ENCODE results near the gene TOMT. TPM values are rescaled to one million over a fixed set of nuclear protein-coding genes. Genes with fewer than 3 reads are reported as not detected.

Gene TOMT
- total RNA-seq, 1 donor from 2014 or later: not detected

Other genes starting within 250 kb of the TOMT start
- not detected in 2 replicates for gene DEFB131B, start 227.5 kb upstream of the TOMT start, total RNA-seq
- 6.0 and 6.2 TPM in 2 replicates for gene XNDC1N, start 177.3 kb upstream of the TOMT start, total RNA-seq
- 19.6 and 26.3 TPM in 2 replicates for gene RNF121, start 176.9 kb upstream of the TOMT start, total RNA-seq
- 1.5 and 1.8 TPM in 2 replicates for gene IL18BP, start 107.0 kb upstream of the TOMT start, total RNA-seq
- 101 and 119 TPM in 2 replicates for gene NUMA1, start 25.4 kb upstream of the TOMT start, total RNA-seq
- gene LRRC51, start 25.1 kb upstream of the TOMT start, total RNA-seq: 3.2 and 4.2 TPM in 2 replicates
- 91.1 and 118 TPM in 2 replicates for gene LAMTOR1, start 2.6 kb upstream of the TOMT start, total RNA-seq
- gene ANAPC15, start 6.8 kb downstream of the TOMT start, total RNA-seq: 16.8 and 24.6 TPM in 2 replicates
- not detected in 2 replicates for gene FOLR3, start 29.8 kb downstream of the TOMT start, total RNA-seq
- gene FOLR1, start 86.2 kb downstream of the TOMT start, total RNA-seq: not detected in 2 replicates
- not detected in 2 replicates for gene FOLR2, start 110.9 kb downstream of the TOMT start, total RNA-seq
- gene INPPL1, start 118.8 kb downstream of the TOMT start, total RNA-seq: 31.3 and 41.0 TPM in 2 replicates
- not detected in 2 replicates for gene PHOX2A, start 138.3 kb downstream of the TOMT start, total RNA-seq

All from dermis microvascular lymphatic vessel endothelial cell (primary cell).